ENCODE measurements around the gene ZMIZ2. TPM values are rescaled to one million over a fixed set of nuclear protein-coding genes. Genes with fewer than 3 reads are reported as not detected.
A peak's percentile ranks its signal among the peaks of the same experiment; 100 is the strongest.
"Not testable (repeated sequence)": the region's sequence is repeated elsewhere in the genome, so short reads cannot be mapped to it uniquely, and the experiment has no call there.

The ZMIZ2 gene
- polyA plus RNA-seq, 2 donors = 22.5 to 66.6 TPM

DNA sequence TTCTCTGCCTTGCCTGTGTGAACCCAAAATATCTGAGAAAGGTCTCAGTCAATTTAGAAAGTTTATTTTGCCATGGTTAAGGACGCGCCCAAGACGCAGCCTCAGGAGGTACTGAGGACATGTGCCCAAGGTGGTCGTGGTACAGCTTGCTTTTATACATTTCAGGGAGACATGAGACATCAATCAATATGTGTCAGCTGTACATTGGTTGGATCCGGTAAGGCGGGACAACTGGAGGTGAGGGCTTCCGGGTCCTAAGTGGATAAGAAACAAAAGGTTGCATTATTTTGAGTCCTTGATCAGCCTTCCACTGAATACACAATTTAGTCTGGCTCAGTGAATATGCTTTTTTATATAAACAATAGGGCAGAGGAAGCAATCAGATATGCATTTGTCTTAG is 22.4 kb upstream of the ZMIZ2 start:
- not testable (repeated sequence) for H3K36me3 ChIP-seq (ENCODE audit: control insufficient read depth in 2 of 2, insufficient read depth in 2 of 2, low read length in 1 of 2); H3K27me3 ChIP-seq (ENCODE audit: control insufficient read depth in 1 of 2, insufficient read depth in 2 of 2, low read length in 2 of 2); H3K4me1 ChIP-seq (ENCODE audit: control insufficient read depth in 2 of 2, insufficient read depth in 2 of 2, low read length in 1 of 2); H3K9me3 ChIP-seq (ENCODE audit: control insufficient read depth in 2 of 2, insufficient read depth in 1 of 2, low read depth in 1 of 2, low read length in 1 of 2); H3K27ac ChIP-seq (ENCODE audit: low read depth in 2 of 2, low read length in 1 of 2); H3K4me3 ChIP-seq (ENCODE audit: low read depth in 1 of 2, low read length in 2 of 2)
- 61 to 70% methylated on average over 7 of the region's 7 CpGs for WGBS, 2 donors

GRCh38 chr7:44727158-44727936 is 21.3 kb upstream of the ZMIZ2 start:
- Histone ChIP-seq H3K4me1 (ENCODE audit: control insufficient read depth in 2 of 2, insufficient read depth in 2 of 2, low read length in 1 of 2) (no peaks in the 10 kb centered on the region), H3K27ac (ENCODE audit: low read depth in 2 of 2, low read length in 1 of 2) (no peak overlapping the region), H3K36me3 (ENCODE audit: control insufficient read depth in 2 of 2, insufficient read depth in 2 of 2, low read length in 1 of 2) (no peaks in the 10 kb centered on the region), H3K4me3 (ENCODE audit: low read depth in 1 of 2, low read length in 2 of 2) (no peak overlapping the region), H3K9me3 (ENCODE audit: control insufficient read depth in 2 of 2, insufficient read depth in 1 of 2, low read depth in 1 of 2, low read length in 1 of 2) (no peaks in the 10 kb centered on the region), H3K27me3 (ENCODE audit: control insufficient read depth in 1 of 2, insufficient read depth in 2 of 2, low read length in 2 of 2) (no peaks in the 10 kb centered on the region)
- WGBS, 2 donors = 64 to 65% methylated on average over 6 of the region's 6 CpGs

DNA sequence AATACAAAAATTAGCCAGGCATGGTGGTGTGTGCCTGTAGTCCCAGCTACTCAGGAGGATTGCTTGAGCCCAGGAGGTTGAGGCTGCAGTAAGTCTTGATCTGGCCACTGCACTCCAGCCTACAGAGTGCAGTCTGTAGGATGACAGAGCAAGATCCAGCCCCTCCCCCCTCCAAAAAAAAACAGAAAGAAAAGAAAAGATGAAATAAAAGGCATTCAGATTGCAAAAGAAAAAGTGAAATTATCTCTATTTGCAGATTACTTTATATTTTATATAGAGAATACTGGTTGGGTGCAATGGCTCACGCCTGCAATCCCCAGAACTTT is 20.7 kb upstream of the ZMIZ2 start:
- 95 to 97% methylated on average over 1 of the region's 1 CpG for WGBS, 2 donors
- Histone ChIP-seq H3K4me1 (ENCODE audit: control insufficient read depth in 2 of 2, insufficient read depth in 2 of 2, low read length in 1 of 2) (no peaks in the 10 kb centered on the region), H3K4me3 (ENCODE audit: low read depth in 1 of 2, low read length in 2 of 2) (no peak overlapping the region), H3K27ac (ENCODE audit: low read depth in 2 of 2, low read length in 1 of 2) (no peak overlapping the region), H3K36me3 (ENCODE audit: control insufficient read depth in 2 of 2, insufficient read depth in 2 of 2, low read length in 1 of 2) (no peaks in the 10 kb centered on the region), H3K9me3 (ENCODE audit: control insufficient read depth in 2 of 2, insufficient read depth in 1 of 2, low read depth in 1 of 2, low read length in 1 of 2) (no peaks in the 10 kb centered on the region), H3K27me3 (ENCODE audit: control insufficient read depth in 1 of 2, insufficient read depth in 2 of 2, low read length in 2 of 2) (no peaks in the 10 kb centered on the region)

- no peaks in the 10 kb centered on the region for H3K36me3 ChIP-seq (ENCODE audit: control insufficient read depth in 2 of 2, insufficient read depth in 2 of 2, low read length in 1 of 2)
- no peaks in the 10 kb centered on the region for H3K9me3 ChIP-seq (ENCODE audit: control insufficient read depth in 2 of 2, insufficient read depth in 1 of 2, low read depth in 1 of 2, low read length in 1 of 2)
- no peaks in the 10 kb centered on the region for H3K4me1 ChIP-seq (ENCODE audit: control insufficient read depth in 2 of 2, insufficient read depth in 2 of 2, low read length in 1 of 2)
- H3K27me3 ChIP-seq (ENCODE audit: control insufficient read depth in 1 of 2, insufficient read depth in 2 of 2, low read length in 2 of 2) = no peaks in the 10 kb centered on the region
- 82 to 83% methylated on average over 12 of the region's 12 CpGs for WGBS, 2 donors
- H3K4me3 ChIP-seq (ENCODE audit: low read depth in 1 of 2, low read length in 2 of 2) = no peak overlapping the region
- H3K27ac ChIP-seq (ENCODE audit: low read depth in 2 of 2, low read length in 1 of 2) = no peak overlapping the region
Measured at GRCh38 chr7:44729949-44730590, 18.6 kb upstream of the ZMIZ2 start.

DNA sequence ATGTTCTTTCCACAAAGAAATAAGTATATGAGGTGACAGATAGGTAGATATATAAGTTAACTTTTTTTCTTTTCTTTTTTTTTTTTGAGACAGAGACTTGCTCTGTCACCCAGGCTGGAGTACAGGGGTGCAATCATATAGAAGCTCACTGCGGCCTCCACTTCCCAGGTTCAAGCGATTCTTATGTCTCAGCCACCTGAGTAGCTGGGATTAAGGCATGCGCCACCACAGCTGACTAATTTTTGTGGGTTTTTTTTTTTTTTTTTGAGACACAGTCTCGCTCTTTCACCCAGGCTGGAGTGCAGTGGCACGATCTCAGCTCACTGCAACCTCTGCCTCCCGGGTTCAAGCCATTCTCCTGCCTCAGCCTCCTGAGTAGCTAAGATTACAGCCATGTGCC is 15.7 kb upstream of the ZMIZ2 start:
- not testable (repeated sequence) for H3K9me3 ChIP-seq (ENCODE audit: control insufficient read depth in 2 of 2, insufficient read depth in 1 of 2, low read depth in 1 of 2, low read length in 1 of 2); H3K4me3 ChIP-seq (ENCODE audit: low read depth in 1 of 2, low read length in 2 of 2); H3K27ac ChIP-seq (ENCODE audit: low read depth in 2 of 2, low read length in 1 of 2); H3K4me1 ChIP-seq (ENCODE audit: control insufficient read depth in 2 of 2, insufficient read depth in 2 of 2, low read length in 1 of 2); H3K27me3 ChIP-seq (ENCODE audit: control insufficient read depth in 1 of 2, insufficient read depth in 2 of 2, low read length in 2 of 2); H3K36me3 ChIP-seq (ENCODE audit: control insufficient read depth in 2 of 2, insufficient read depth in 2 of 2, low read length in 1 of 2)
- 92 to 93% methylated on average over 6 of the region's 6 CpGs for WGBS, 2 donors

- no peaks in the 10 kb centered on the region for H3K4me1 ChIP-seq (ENCODE audit: control insufficient read depth in 2 of 2, insufficient read depth in 2 of 2, low read length in 1 of 2)
- no peak overlapping the region for H3K27ac ChIP-seq (ENCODE audit: low read depth in 2 of 2, low read length in 1 of 2)
- H3K9me3 ChIP-seq (ENCODE audit: control insufficient read depth in 2 of 2, insufficient read depth in 1 of 2, low read depth in 1 of 2, low read length in 1 of 2) = no peaks in the 10 kb centered on the region
- WGBS, 2 donors = 52% methylated on average over 5 of the region's 5 CpGs
- no peaks in the 10 kb centered on the region for H3K27me3 ChIP-seq (ENCODE audit: control insufficient read depth in 1 of 2, insufficient read depth in 2 of 2, low read length in 2 of 2)
- H3K36me3 ChIP-seq (ENCODE audit: control insufficient read depth in 2 of 2, insufficient read depth in 2 of 2, low read length in 1 of 2) = no peaks in the 10 kb centered on the region
- H3K4me3 ChIP-seq (ENCODE audit: low read depth in 1 of 2, low read length in 2 of 2) = no peak overlapping the region
Measured at GRCh38 chr7:44733708-44734481, 14.8 kb upstream of the ZMIZ2 start.

GRCh38 chr7:44735403-44736165 is 13.1 kb upstream of the ZMIZ2 start:
- H3K4me1 ChIP-seq (ENCODE audit: control insufficient read depth in 2 of 2, insufficient read depth in 2 of 2, low read length in 1 of 2) = peaks cover 0 to 2% of the 10 kb centered on the region in 2 donors
- H3K36me3 ChIP-seq (ENCODE audit: control insufficient read depth in 2 of 2, insufficient read depth in 2 of 2, low read length in 1 of 2) = no peaks in the 10 kb centered on the region
- 54 to 64% methylated on average over 5 of the region's 5 CpGs for WGBS, 2 donors
- H3K9me3 ChIP-seq (ENCODE audit: control insufficient read depth in 2 of 2, insufficient read depth in 1 of 2, low read depth in 1 of 2, low read length in 1 of 2) = no peaks in the 10 kb centered on the region
- no peak overlapping the region for H3K4me3 ChIP-seq (ENCODE audit: low read depth in 1 of 2, low read length in 2 of 2)
- no peaks in the 10 kb centered on the region for H3K27me3 ChIP-seq (ENCODE audit: control insufficient read depth in 1 of 2, insufficient read depth in 2 of 2, low read length in 2 of 2)
- H3K27ac ChIP-seq (ENCODE audit: low read depth in 2 of 2, low read length in 1 of 2) = peak overlapping the region; percentile 69 to 78

DNA sequence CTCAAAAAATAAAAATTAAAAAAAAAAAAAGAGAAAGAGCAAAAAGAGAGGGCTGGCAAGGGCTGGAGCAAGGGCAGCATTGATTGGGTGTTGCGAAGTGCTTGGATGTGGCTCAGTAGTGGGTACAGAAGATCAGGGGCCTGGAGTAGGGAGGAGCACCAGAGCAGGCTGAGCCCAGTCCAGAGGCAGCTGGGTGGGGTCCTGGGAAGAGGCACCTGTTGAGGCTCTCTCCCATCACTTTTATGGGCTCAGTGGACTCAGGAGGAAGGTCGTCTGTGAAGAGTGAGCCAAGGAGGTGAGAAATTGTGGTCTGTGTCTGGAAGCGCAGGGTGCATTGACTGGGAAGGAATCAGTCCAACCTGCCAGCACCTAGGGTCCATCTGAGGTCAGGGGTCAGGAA is 11.8 kb upstream of the ZMIZ2 start:
- Histone ChIP-seq H3K4me1 (ENCODE audit: control insufficient read depth in 2 of 2, insufficient read depth in 2 of 2, low read length in 1 of 2) (peaks cover 0 to 2% of the 10 kb centered on the region in 2 donors), H3K9me3 (ENCODE audit: control insufficient read depth in 2 of 2, insufficient read depth in 1 of 2, low read depth in 1 of 2, low read length in 1 of 2) (no peaks in the 10 kb centered on the region), H3K4me3 (ENCODE audit: low read depth in 1 of 2, low read length in 2 of 2) (no peak overlapping the region), H3K27me3 (ENCODE audit: control insufficient read depth in 1 of 2, insufficient read depth in 2 of 2, low read length in 2 of 2) (no peaks in the 10 kb centered on the region), H3K36me3 (ENCODE audit: control insufficient read depth in 2 of 2, insufficient read depth in 2 of 2, low read length in 1 of 2) (no peaks in the 10 kb centered on the region), H3K27ac (ENCODE audit: low read depth in 2 of 2, low read length in 1 of 2) (no peak overlapping the region)
- 89 to 90% methylated on average over 3 of the region's 3 CpGs for WGBS, 2 donors

DNA sequence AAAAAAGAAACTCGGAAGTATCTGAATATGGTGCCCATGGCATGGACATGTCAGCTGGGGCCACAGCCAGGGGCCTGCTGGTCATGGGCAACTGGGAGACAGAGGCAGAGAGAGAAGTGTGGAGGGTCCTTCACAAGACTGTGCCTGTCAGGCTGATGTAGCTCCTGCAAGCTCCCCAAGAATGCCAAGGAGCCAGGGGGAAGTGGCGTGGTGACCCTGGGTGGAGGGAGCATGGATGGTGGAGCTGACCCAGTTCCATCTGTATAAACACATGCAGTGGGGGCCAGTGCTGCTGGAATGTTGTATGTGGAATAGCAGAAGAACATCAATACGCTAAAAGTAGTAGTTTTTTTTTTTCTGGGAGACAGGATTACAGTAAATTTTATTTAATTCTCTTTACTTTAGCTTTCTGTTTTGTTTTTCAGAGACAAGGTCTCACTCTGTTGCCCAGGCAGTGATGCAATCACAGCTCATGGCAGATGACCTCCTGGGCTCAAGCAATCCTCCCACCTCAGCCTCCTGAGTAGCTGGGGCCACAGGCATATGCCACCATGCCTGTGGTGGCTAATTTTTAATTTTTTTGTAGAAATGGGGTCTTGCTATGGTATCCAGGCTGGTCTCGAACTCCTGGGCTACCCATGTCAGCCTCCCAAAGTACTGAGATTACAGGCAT is 10.5 kb upstream of the ZMIZ2 start:
- no peak overlapping the region for H3K4me3 ChIP-seq (ENCODE audit: low read depth in 1 of 2, low read length in 2 of 2)
- H3K27ac ChIP-seq (ENCODE audit: low read depth in 2 of 2, low read length in 1 of 2) = no peak overlapping the region
- no peaks in the 10 kb centered on the region for H3K9me3 ChIP-seq (ENCODE audit: control insufficient read depth in 2 of 2, insufficient read depth in 1 of 2, low read depth in 1 of 2, low read length in 1 of 2)
- no peaks in the 10 kb centered on the region for H3K27me3 ChIP-seq (ENCODE audit: control insufficient read depth in 1 of 2, insufficient read depth in 2 of 2, low read length in 2 of 2)
- H3K4me1 ChIP-seq (ENCODE audit: control insufficient read depth in 2 of 2, insufficient read depth in 2 of 2, low read length in 1 of 2) = peaks cover 0 to 2% of the 10 kb centered on the region in 2 donors
- 91 to 93% methylated on average over 4 of the region's 4 CpGs for WGBS, 2 donors
- H3K36me3 ChIP-seq (ENCODE audit: control insufficient read depth in 2 of 2, insufficient read depth in 2 of 2, low read length in 1 of 2) = no peaks in the 10 kb centered on the region
